CD14-positive monocyte (primary cell): ENCODE measurements around the gene AP3D1. TPM values are rescaled to one million over a fixed set of nuclear protein-coding genes. Genes with fewer than 3 reads are reported as not detected.

Experiments
- DNase-seq, 3 donors: peaks; one replicate each; pipeline ENCODE4 v3.0.0-alpha.2; 2011 to 2022
- H2AFZ ChIP-seq: 2 replicates; pipeline ENCODE4 v1.6.0; 2012; ENCODE audit warnings: mild to moderate bottlenecking, low read depth, low read length, inconsistent platforms; ENCODE audit not compliant: insufficient read depth, poor library complexity, severe bottlenecking
- H3K27ac ChIP-seq, 2 donors: 1 replicate in 1 of 2; 2 replicates in 1 of 2; pipeline ENCODE4 v1.5.1; 2012 to 2013; ENCODE audit warnings: low read length in 2 of 2, control low read depth in 1 of 2, inconsistent platforms in 1 of 2, low read depth in 1 of 2, mild to moderate bottlenecking in 1 of 2
- H3K27me3 ChIP-seq, 2 donors: one replicate each; pipeline versions ENCODE4 v1.6.0 to v1.6.1; 2011 to 2013; ENCODE audit warnings: low read length in 2 of 2; ENCODE audit not compliant: control insufficient read depth in 2 of 2, insufficient read depth in 2 of 2
- H3K36me3 ChIP-seq, 2 donors: replicated peaks in 1 of 2; 1 replicate in 1 of 2; 2 replicates in 1 of 2; pipeline versions ENCODE4 v1.5.1 to v1.6.1; 2012 to 2013; ENCODE audit warnings: low read length in 2 of 2, control low read depth in 1 of 2, inconsistent platforms in 1 of 2, mild to moderate bottlenecking in 1 of 2; ENCODE audit not compliant: insufficient read depth in 2 of 2, control insufficient read depth in 1 of 2
- H3K4me1 ChIP-seq, 2 donors: 1 replicate in 1 of 2; 2 replicates in 1 of 2; pipeline versions ENCODE4 v1.5.1 to v1.6.1; 2012 to 2013; ENCODE audit warnings: low read length in 2 of 2, control low read depth in 1 of 2, inconsistent platforms in 1 of 2, mild to moderate bottlenecking in 1 of 2, moderate library complexity in 1 of 2; ENCODE audit not compliant: insufficient read depth in 2 of 2, control insufficient read depth in 1 of 2
- H3K4me2 ChIP-seq: replicated peaks from 2 replicates; pipeline ENCODE3; 2012; ENCODE audit warnings: low read length, moderate library complexity, mild to moderate bottlenecking; ENCODE audit not compliant: poor library complexity, severe bottlenecking; ENCODE audit errors: extremely low read depth
- H3K4me3 ChIP-seq, 3 experiments: fragments of 200-600 bp in 1 of 3; sonication (generic) in 1 of 3; replicated peaks in 1 of 3; 1 replicate in 2 of 3; 2 replicates in 1 of 3; pipeline ENCODE4 v1.5.1; 2011 to 2013; ENCODE audit warnings: low read length in 3 of 3, mild to moderate bottlenecking in 3 of 3, control low read depth in 2 of 3, low read depth in 2 of 3, inconsistent platforms in 1 of 3, moderate library complexity in 1 of 3
- H3K79me2 ChIP-seq: 2 replicates; pipeline ENCODE4 v1.6.0; 2012; ENCODE audit warnings: mild to moderate bottlenecking, control low read depth, inconsistent platforms, low read length, moderate library complexity; ENCODE audit not compliant: insufficient read depth
- H3K9ac ChIP-seq: 2 replicates; pipeline ENCODE4 v1.6.0; 2017; ENCODE audit warnings: low read length, mild to moderate bottlenecking; ENCODE audit not compliant: insufficient read depth, poor library complexity, severe bottlenecking
- H3K9me3 ChIP-seq, 2 donors: replicated peaks in 1 of 2; 1 replicate in 1 of 2; 2 replicates in 1 of 2; pipeline versions ENCODE4 v1.5.1 to v1.6.1; 2012 to 2013; ENCODE audit warnings: low read length in 2 of 2, control low read depth in 1 of 2; ENCODE audit not compliant: control insufficient read depth in 1 of 2, insufficient read depth in 1 of 2
- H4K20me1 ChIP-seq: 2 replicates; pipeline ENCODE4 v1.6.0; 2012; ENCODE audit warnings: mild to moderate bottlenecking, low read length, control low read depth, moderate library complexity; ENCODE audit not compliant: insufficient read depth
- H3K27ac Mint-ChIP-seq, 7 donors: one replicate each; pipeline ENCODE4 v1.8.0; 2020; ENCODE audit warnings: mild to moderate bottlenecking in 7 of 7, mixed read lengths in 7 of 7, moderate library complexity in 6 of 7, inconsistent platforms in 2 of 7
- H3K27me3 Mint-ChIP-seq, 3 donors: one replicate each; pipeline ENCODE4 v1.8.0; 2021 to 2022; ENCODE audit warnings: low read depth in 3 of 3, mild to moderate bottlenecking in 3 of 3, mixed read lengths in 3 of 3, moderate library complexity in 3 of 3, inconsistent platforms in 1 of 3
- H3K36me3 Mint-ChIP-seq, 2 donors: one replicate each; pipeline ENCODE4 v1.8.0; 2020; ENCODE audit warnings: mixed read lengths in 2 of 2, inconsistent platforms in 1 of 2, mild to moderate bottlenecking in 1 of 2
- H3K4me1 Mint-ChIP-seq: one replicate; pipeline ENCODE4 v1.8.0; 2020; ENCODE audit warnings: mild to moderate bottlenecking, mixed read lengths
- H3K4me3 Mint-ChIP-seq, 2 donors: one replicate each; pipeline ENCODE4 v1.8.0; 2020; ENCODE audit warnings: mild to moderate bottlenecking in 2 of 2, mixed read lengths in 2 of 2, moderate library complexity in 1 of 2
- H3K9me3 Mint-ChIP-seq, 7 donors: one replicate each; pipeline ENCODE4 v1.8.0; 2020 to 2022; ENCODE audit warnings: mixed read lengths in 7 of 7, mild to moderate bottlenecking in 6 of 7, moderate library complexity in 6 of 7, inconsistent platforms in 2 of 7
- CTCF ChIP-seq: fragments of 200-600 bp; IDR thresholded peaks from one replicate; pipeline ENCODE4 v1.8.0; 2022; ENCODE audit warnings: antibody characterized with exemption, mild to moderate bottlenecking
- WGBS: methylation state at CpG from one replicate; pipeline ENCODE4 v1.1.5; 2013; ENCODE audit warnings: missing lambda C conversion rate; ENCODE audit not compliant: insufficient coverage; 5-methylcytosine and 5-hydroxymethylcytosine counted together
- intact Hi-C, 2 donors: fragments of 100-400 bp; cut with micrococcal nuclease; formaldehyde crosslinking; loops; one replicate each; pipeline versions ENCODE4 v1.15.0 to v1.15.1; 2023
- polyA plus RNA-seq, 3 donors: library from polyadenylated mRNA; depleted of rRNA in 1 of 3; unstranded in 2 of 3; stranded (reverse) in 1 of 3; fragments of 300-500 nt in 2 of 3; fragments of >200 nt in 1 of 3; fragmentation: Illumina TruSeq in 2 of 3; gene quantifications; 1 replicate in 2 of 3; 2 replicates in 1 of 3; pipeline ENCODE4 v1.2.3, GENCODE V29; 2012 to 2021

The AP3D1 gene
- polyA plus RNA-seq, 3 donors: 9.6 to 105 (median 12.4) TPM

- Histone ChIP-seq H3K4me1 (no peaks in the 10 kb centered on the region), H3K4me2 (no peak overlapping the region), H4K20me1 (peaks cover 86% of the 10 kb centered on the region), H3K4me3 (no peak overlapping the region), H3K79me2 (peaks cover 28% of the 10 kb centered on the region), H3K9ac (no peak overlapping the region), H3K27me3 (no peaks in the 10 kb centered on the region), H3K27ac (no peak overlapping the region), H2AFZ (no peak overlapping the region), H3K36me3 (peaks cover 81 to 91% of the 10 kb centered on the region in 2 donors), H3K9me3 (no peaks in the 10 kb centered on the region)
- no peak for TF ChIP-seq CTCF
- H3K9me3 Mint-ChIP-seq: no peaks in the 10 kb centered on the region
- no peak overlapping the region for H3K27ac Mint-ChIP-seq
- no peaks in the 10 kb centered on the region for H3K4me1 Mint-ChIP-seq
- intact Hi-C loops: no loop called here
- peaks cover 71 to 89% of the 10 kb centered on the region in 2 donors for H3K36me3 Mint-ChIP-seq
- H3K27me3 Mint-ChIP-seq: peaks cover 0 to 1% (median 0%) of the 10 kb centered on the region in 3 donors
- DNase-seq: no peak
- H3K4me3 Mint-ChIP-seq: no peak overlapping the region
- 93% methylated on average over 19 of the region's 19 CpGs for WGBS
Measured at GRCh38 chr19:2127758-2128157, 23.6 kb downstream of the AP3D1 start.

GRCh38 chr19:2126879-2127518 is 24.4 kb downstream of the AP3D1 start:
- no peaks in the 10 kb centered on the region for H3K27me3 ChIP-seq
- H3K36me3 ChIP-seq: peaks cover 81 to 91% of the 10 kb centered on the region in 2 donors
- DNase-seq: no peak
- TF ChIP-seq CTCF: no peak
- no peak overlapping the region for H3K27ac ChIP-seq
- H3K27ac Mint-ChIP-seq: peak overlapping the region in 2 of 7 donors; percentile 24 to 36
- H4K20me1 ChIP-seq: peaks cover 86% of the 10 kb centered on the region
- no peak overlapping the region for H3K9ac ChIP-seq
- H3K9me3 Mint-ChIP-seq: no peaks in the 10 kb centered on the region
- H2AFZ ChIP-seq: no peak overlapping the region
- H3K4me2 ChIP-seq: no peak overlapping the region
- no peaks in the 10 kb centered on the region for H3K4me1 Mint-ChIP-seq
- H3K4me3 Mint-ChIP-seq: no peak overlapping the region
- peaks cover 0 to 1% (median 0%) of the 10 kb centered on the region in 3 donors for H3K27me3 Mint-ChIP-seq
- peaks cover 69 to 89% of the 10 kb centered on the region in 2 donors for H3K36me3 Mint-ChIP-seq
- intact Hi-C loops: no loop called here
- no peaks in the 10 kb centered on the region for H3K4me1 ChIP-seq
- no peaks in the 10 kb centered on the region for H3K9me3 ChIP-seq
- H3K4me3 ChIP-seq: no peak overlapping the region
- WGBS: 98% methylated on average over 20 of the region's 24 CpGs
- peaks cover 20% of the 10 kb centered on the region for H3K79me2 ChIP-seq
